T-cell (primary cell): ENCODE data around the gene PCBP4. TPM values are rescaled to one million over a fixed set of nuclear protein-coding genes. Genes with fewer than 3 reads are reported as not detected.

ENCODE experiments used
- ATAC-seq, 4 experiments: fragments of 200-7000 bp in 3 of 4; fragments of 150-1000 bp in 1 of 4; cut with Tn5 transposase; replicated peaks in 1 of 4; 1 replicate in 3 of 4; 2 replicates in 1 of 4; pipeline ENCODE4 v1.10.0; 2021; ENCODE audit warnings: moderate library complexity in 3 of 4, mild to moderate bottlenecking in 2 of 4, moderate number of reproducible peaks in 1 of 4
- CTCF ChIA-PET, 2 donors: fragments of 300-600 bp; sonication (Branson Sonifier 250); formaldehyde crosslinking; loops; one replicate each; lab custom pipeline; 2022; ENCODE audit warnings: antibody characterized with exemption in 2 of 2; lab: Charles Lee
- POLR2A ChIA-PET, 2 donors: fragments of 300-600 bp; sonication (Branson Sonifier 250); formaldehyde crosslinking; loops; one replicate each; lab custom pipeline; 2022; ENCODE audit warnings: antibody characterized with exemption in 2 of 2; lab: Charles Lee
- DNase-seq, 35 experiments: peaks; one replicate each; pipeline versions ENCODE4 v3.0.0 to v3.0.0-alpha.2; 2013 to 2023
- H3K27ac ChIP-seq: one replicate; pipeline ENCODE4 v1.5.1; 2013; ENCODE audit warnings: low read length
- H3K27me3 ChIP-seq, 2 experiments: replicated peaks in 1 of 2; 1 replicate in 1 of 2; 2 replicates in 1 of 2; pipeline versions ENCODE4 v1.6.1 to v1.7.0; 2013; ENCODE audit warnings: low read length in 1 of 2, mixed read lengths in 1 of 2; ENCODE audit not compliant: control insufficient read depth in 2 of 2, insufficient read depth in 2 of 2; ENCODE audit errors: extremely low read depth in 1 of 2
- H3K36me3 ChIP-seq, 2 donors: 1 replicate in 1 of 2; 2 replicates in 1 of 2; pipeline versions ENCODE4 v1.6.1 to v1.7.0; 2013; ENCODE audit warnings: low read length in 1 of 2; ENCODE audit not compliant: control insufficient read depth in 2 of 2, insufficient read depth in 1 of 2; ENCODE audit errors: extremely low read depth in 1 of 2
- H3K4me1 ChIP-seq, 2 experiments: 1 replicate in 1 of 2; 2 replicates in 1 of 2; pipeline versions ENCODE4 v1.6.1 to v1.7.0; 2013; ENCODE audit warnings: low read length in 2 of 2, mixed read lengths in 1 of 2; ENCODE audit not compliant: insufficient read depth in 2 of 2, control insufficient read depth in 1 of 2; ENCODE audit errors: extremely low read depth in 1 of 2
- H3K4me3 ChIP-seq, 2 donors: 1 replicate in 1 of 2; 2 replicates in 1 of 2; pipeline versions ENCODE4 v1.5.1 to v1.7.0; 2013; ENCODE audit warnings: mild to moderate bottlenecking in 2 of 2, low read length in 1 of 2, moderate library complexity in 1 of 2; ENCODE audit not compliant: control insufficient read depth in 1 of 2; ENCODE audit errors: extremely low read depth in 1 of 2
- H3K9me3 ChIP-seq: 2 replicates; pipeline ENCODE4 v1.7.0; 2013
- H3K27ac Mint-ChIP-seq, 2 donors: one replicate each; pipeline ENCODE4 v1.8.0; 2020 to 2021; ENCODE audit warnings: mild to moderate bottlenecking in 2 of 2, mixed read lengths in 2 of 2
- H3K27me3 Mint-ChIP-seq, 2 donors: one replicate each; pipeline ENCODE4 v1.8.0; 2021 to 2022; ENCODE audit warnings: mixed read lengths in 2 of 2
- H3K36me3 Mint-ChIP-seq: one replicate; pipeline ENCODE4 v1.8.0; 2021; ENCODE audit warnings: mixed read lengths
- H3K4me1 Mint-ChIP-seq, 3 donors: one replicate each; pipeline ENCODE4 v1.8.0; 2020 to 2022; ENCODE audit warnings: mixed read lengths in 3 of 3, mild to moderate bottlenecking in 1 of 3
- H3K4me3 Mint-ChIP-seq, 3 donors: one replicate each; pipeline ENCODE4 v1.8.0; 2020 to 2022; ENCODE audit warnings: mild to moderate bottlenecking in 3 of 3, mixed read lengths in 3 of 3, moderate library complexity in 3 of 3
- H3K9me3 Mint-ChIP-seq, 3 donors: one replicate each; pipeline ENCODE4 v1.8.0; 2020 to 2022; ENCODE audit warnings: mixed read lengths in 3 of 3
- WGBS: methylation state at CpG from one replicate; pipeline ENCODE4 v1.1.5; 2013; ENCODE audit warnings: missing lambda C conversion rate; ENCODE audit not compliant: insufficient coverage; 5-methylcytosine and 5-hydroxymethylcytosine counted together
- total RNA-seq, 35 experiments: library from RNA in 6 of 35; stranded (reverse) in 6 of 35; fragments of 120-200 nt in 1 of 35; gene quantifications; one replicate each; pipeline versions ENCODE4 v1.2.1 to v1.2.4 and lab custom pipeline; 2013 to 2026

Gene PCBP4
- total RNA-seq, 5 donors from 2014 or later (not counting 1 experiment from before 2014, with no cell fraction given): 11.7 to 33.3 (median 26.6) TPM

DNA sequence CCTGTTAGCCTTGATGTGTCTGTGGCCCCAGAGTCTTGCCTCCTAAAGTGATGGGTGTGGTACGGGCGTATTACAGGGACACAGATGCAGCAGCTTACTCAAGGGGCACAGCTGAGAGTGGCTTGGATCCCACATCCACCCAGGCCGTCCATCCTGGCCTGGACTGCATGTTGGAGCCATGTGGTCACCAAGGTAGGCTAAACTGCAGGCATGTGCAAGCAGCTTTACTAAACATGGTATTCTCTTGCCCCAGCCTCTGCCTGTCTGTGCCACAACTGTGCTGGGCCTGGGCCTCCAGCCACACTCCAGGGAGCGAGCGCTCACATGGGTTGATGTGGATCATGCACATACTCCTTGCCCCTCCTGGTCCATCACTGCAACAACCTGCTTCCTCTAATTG, 18.1 kb downstream of the PCBP4 start:
- Histone ChIP-seq H3K27ac (no peak overlapping the region), H3K9me3 (no peaks in the 10 kb centered on the region), H3K36me3 (no peaks in the 10 kb centered on the region), H3K4me3 (no peak overlapping the region), H3K27me3 (peaks cover 0 to 4% of the 10 kb centered on the region in 2 experiments), H3K4me1 (no peaks in the 10 kb centered on the region)
- ChIA-PET POLR2A (no interaction called here), CTCF (no interaction called here)
- Mint-ChIP-seq H3K27me3 (peaks cover 12 to 17% of the 10 kb centered on the region in 2 donors), H3K27ac (no peak overlapping the region), H3K4me3 (no peak overlapping the region), H3K4me1 (peaks cover 0 to 1% (median 0%) of the 10 kb centered on the region in 3 donors), H3K36me3 (peaks cover 5% of the 10 kb centered on the region), H3K9me3 (no peaks in the 10 kb centered on the region)
- ATAC-seq: no peak
- DNase-seq: no peak
- WGBS: 97% methylated on average over 5 of the region's 5 CpGs

GRCh38 chr3:51948016-51948580, 19.2 kb downstream of the PCBP4 start:
- no peak overlapping the region for H3K4me3 Mint-ChIP-seq
- H3K27ac Mint-ChIP-seq: no peak overlapping the region
- Histone ChIP-seq H3K4me1 (peaks cover 0 to 6% of the 10 kb centered on the region in 2 experiments), H3K4me3 (no peak overlapping the region), H3K36me3 (no peaks in the 10 kb centered on the region), H3K27me3 (no peaks in the 10 kb centered on the region), H3K9me3 (no peaks in the 10 kb centered on the region), H3K27ac (no peak overlapping the region)
- peaks cover 5% of the 10 kb centered on the region for H3K36me3 Mint-ChIP-seq
- CTCF ChIA-PET: no interaction called here
- no peak for DNase-seq
- WGBS: 89% methylated on average over 9 of the region's 10 CpGs
- H3K27me3 Mint-ChIP-seq: peaks cover 4 to 6% of the 10 kb centered on the region in 2 donors
- POLR2A ChIA-PET: no interaction called here
- no peak for ATAC-seq
- peaks cover under 1 to 6% (median 2%) of the 10 kb centered on the region in 3 donors for H3K4me1 Mint-ChIP-seq
- no peaks in the 10 kb centered on the region for H3K9me3 Mint-ChIP-seq

- ChIA-PET POLR2A (no interaction called here), CTCF (no interaction called here)
- peaks cover 8 to 13% (median 9%) of the 10 kb centered on the region in 3 donors for H3K4me1 Mint-ChIP-seq
- no peak for DNase-seq
- H3K36me3 Mint-ChIP-seq: peaks cover 5% of the 10 kb centered on the region
- Histone ChIP-seq H3K4me3 (no peak overlapping the region), H3K4me1 (peaks cover 0 to 13% of the 10 kb centered on the region in 2 experiments), H3K27me3 (no peaks in the 10 kb centered on the region), H3K27ac (no peak overlapping the region), H3K9me3 (no peaks in the 10 kb centered on the region), H3K36me3 (no peaks in the 10 kb centered on the region)
- ATAC-seq: no peak
- H3K9me3 Mint-ChIP-seq: no peaks in the 10 kb centered on the region
- H3K27me3 Mint-ChIP-seq: peaks cover 2 to 3% of the 10 kb centered on the region in 2 donors
- no peak overlapping the region for H3K27ac Mint-ChIP-seq
- whole genome bisulfite sequencing: 88% methylated on average over 9 of the region's 13 CpGs
- H3K4me3 Mint-ChIP-seq: no peak overlapping the region
Measured at GRCh38 chr3:51947215-51947900, 19.9 kb downstream of the PCBP4 start.

GRCh38 chr3:51946796-51947195, 20.5 kb downstream of the PCBP4 start:
- no peak overlapping the region for H3K27ac ChIP-seq
- DNase-seq (no peak), ATAC-seq (no peak)
- 80% methylated on average over 1 of the region's 4 CpGs for WGBS
- POLR2A ChIA-PET: no interaction called here
- Mint-ChIP-seq H3K36me3 (peaks cover 5% of the 10 kb centered on the region), H3K4me3 (no peak overlapping the region), H3K27ac (no peak overlapping the region), H3K4me1 (peaks cover 12 to 17% (median 13%) of the 10 kb centered on the region in 3 donors), H3K9me3 (no peaks in the 10 kb centered on the region), H3K27me3 (no peaks in the 10 kb centered on the region)
- H3K27me3 ChIP-seq: no peaks in the 10 kb centered on the region
- peaks cover 0 to 16% of the 10 kb centered on the region in 2 experiments for H3K4me1 ChIP-seq
- no peak overlapping the region for H3K4me3 ChIP-seq
- H3K36me3 ChIP-seq: no peaks in the 10 kb centered on the region
- CTCF ChIA-PET: interaction anchor here in 1 of 2 donors (0.9 kb wide), 1 partner anchor 10 kb away, joined by 3 read pairs; no protein-coding TSS in a partner anchor
- H3K9me3 ChIP-seq: no peaks in the 10 kb centered on the region

DNA sequence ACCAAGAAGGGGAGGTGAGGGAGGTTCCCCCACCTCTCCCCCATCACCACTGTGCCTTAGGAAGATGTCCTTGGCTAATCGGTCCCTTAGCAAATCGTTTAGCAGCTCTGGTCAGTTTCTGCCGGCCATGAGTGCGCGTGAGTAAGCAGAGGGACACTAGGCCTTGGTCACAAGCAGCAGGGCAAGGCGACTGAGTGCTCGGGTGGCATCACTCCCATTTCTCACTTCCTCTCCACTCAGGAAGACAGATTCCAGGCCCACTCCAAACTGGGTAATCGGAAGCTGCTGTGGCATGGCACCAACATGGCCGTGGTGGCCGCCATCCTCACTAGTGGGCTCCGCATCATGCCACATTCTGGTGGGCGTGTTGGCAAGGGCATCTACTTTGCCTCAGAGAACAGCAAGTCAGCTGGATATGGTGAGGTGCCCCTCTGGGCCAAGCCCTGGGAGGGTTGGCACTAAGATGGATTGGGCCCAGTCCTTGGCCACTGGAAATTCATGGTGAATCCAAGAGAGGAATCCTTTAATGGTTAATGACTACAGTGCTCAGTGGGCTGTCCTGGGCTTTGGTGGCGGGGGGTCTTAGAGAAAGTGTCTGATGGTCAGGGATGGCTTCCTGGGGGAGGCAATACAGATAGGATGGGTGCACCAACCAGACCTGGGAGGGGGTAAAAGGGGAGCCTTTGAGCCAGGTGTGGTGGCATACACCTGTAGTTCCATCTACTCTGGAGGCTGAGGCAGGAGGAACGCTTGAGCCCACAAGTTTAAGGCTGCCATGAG, 21.1 kb downstream of the PCBP4 start:
- H3K4me3 ChIP-seq: no peak overlapping the region
- Mint-ChIP-seq H3K4me3 (no peak overlapping the region), H3K9me3 (no peaks in the 10 kb centered on the region), H3K4me1 (peaks cover 17 to 21% (median 19%) of the 10 kb centered on the region in 3 donors), H3K27ac (no peak overlapping the region), H3K36me3 (peaks cover 5% of the 10 kb centered on the region), H3K27me3 (no peaks in the 10 kb centered on the region)
- CTCF ChIA-PET: interaction anchor here in 1 of 2 donors (0.9 kb wide), 1 partner anchor 11 kb away, joined by 3 read pairs; no protein-coding TSS in a partner anchor
- no peak overlapping the region for H3K27ac ChIP-seq
- no peak for DNase-seq
- H3K36me3 ChIP-seq: no peaks in the 10 kb centered on the region
- WGBS: 95% methylated on average over 13 of the region's 14 CpGs
- no peaks in the 10 kb centered on the region for H3K27me3 ChIP-seq
- POLR2A ChIA-PET: no interaction called here
- peaks cover 1 to 21% of the 10 kb centered on the region in 2 experiments for H3K4me1 ChIP-seq
- no peak for ATAC-seq
- no peaks in the 10 kb centered on the region for H3K9me3 ChIP-seq
